ENCODE measurements around the gene IKZF4.
A peak's percentile ranks its signal among the peaks of the same experiment; 100 is the strongest.
"Not testable (repeated sequence)": the region's sequence is repeated elsewhere in the genome, so short reads cannot be mapped to it uniquely, and the experiment has no call there.

The IKZF4 gene

DNA sequence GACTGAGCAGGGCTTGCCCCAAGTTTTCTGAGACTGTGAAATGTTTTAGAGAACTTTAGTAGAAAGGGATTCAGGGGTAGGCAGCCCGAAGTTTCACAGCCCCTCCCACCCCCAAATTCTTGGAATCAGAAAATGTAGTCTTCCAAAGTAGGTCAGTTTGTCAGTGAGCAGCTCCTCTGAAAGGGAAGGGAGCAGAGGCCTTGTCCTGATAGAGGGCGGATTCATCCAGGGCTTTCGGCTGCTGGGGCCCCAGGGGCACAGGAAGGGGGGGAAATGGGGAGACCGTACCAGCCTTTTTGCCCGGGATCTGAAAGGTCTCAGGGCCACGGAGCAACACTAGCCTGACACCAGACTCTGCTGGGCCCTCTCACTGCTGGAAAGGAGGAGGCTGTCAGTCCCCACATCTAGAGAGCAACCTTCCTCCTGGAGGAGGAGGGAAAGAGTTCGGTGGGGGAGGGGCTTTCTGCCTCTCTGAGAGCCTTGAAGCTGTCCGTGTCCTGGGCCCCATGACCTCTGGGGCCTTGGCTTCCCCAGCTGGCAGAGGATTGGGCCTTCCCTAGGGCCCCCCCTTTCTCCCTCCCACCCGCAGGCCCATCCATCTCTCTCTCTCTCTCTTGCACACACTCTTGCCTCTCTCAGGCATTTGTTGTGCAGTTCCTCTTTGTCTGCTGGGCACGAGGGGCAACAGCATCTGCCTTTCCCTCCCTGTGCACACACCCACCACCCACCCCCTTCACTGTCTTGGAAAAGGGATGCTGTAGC is at the start of gene IKZF4:
TSS of gene IKZF4 (plus strand) at position 621 of the 762 bp plus-strand sequence. CDS start 451 bp downstream, outside the sequence.
- Mint-ChIP-seq H3K9me3 (no peaks in the 10 kb centered on the region), H3K27me3 (ENCODE audit: low read depth) (no peaks in the 10 kb centered on the region), H3K4me3 (peak within 1 kb of the TSS; percentile 95), H3K4me1 (ENCODE audit: low read depth) (peaks cover 36% of the 10 kb centered on the region), H3K27ac (peak within 1 kb of the TSS; percentile 88), H3K36me3 (ENCODE audit: low read depth) (peaks cover 12% of the 10 kb centered on the region)
- DNase-seq (ENCODE audit: low spot score): no peak

GRCh38 chr12:55972042-55972441 is 48.8 kb upstream of the IKZF4 start:
- Mint-ChIP-seq H3K27ac (peak overlapping the region; percentile 50), H3K27me3 (ENCODE audit: low read depth) (no peaks in the 10 kb centered on the region), H3K36me3 (ENCODE audit: low read depth) (peaks cover 25% of the 10 kb centered on the region), H3K9me3 (no peaks in the 10 kb centered on the region), H3K4me1 (ENCODE audit: low read depth) (peaks cover 23% of the 10 kb centered on the region), H3K4me3 (no peak overlapping the region)
- no peak for DNase-seq (ENCODE audit: low spot score)

GRCh38 chr12:55972456-55972855 is 48.4 kb upstream of the IKZF4 start:
- DNase-seq (ENCODE audit: low spot score): no peak
- Mint-ChIP-seq H3K27ac (peak overlapping the region; percentile 50), H3K9me3 (no peaks in the 10 kb centered on the region), H3K4me1 (ENCODE audit: low read depth) (peaks cover 22% of the 10 kb centered on the region), H3K4me3 (no peak overlapping the region), H3K27me3 (ENCODE audit: low read depth) (no peaks in the 10 kb centered on the region), H3K36me3 (ENCODE audit: low read depth) (peaks cover 24% of the 10 kb centered on the region)

DNA sequence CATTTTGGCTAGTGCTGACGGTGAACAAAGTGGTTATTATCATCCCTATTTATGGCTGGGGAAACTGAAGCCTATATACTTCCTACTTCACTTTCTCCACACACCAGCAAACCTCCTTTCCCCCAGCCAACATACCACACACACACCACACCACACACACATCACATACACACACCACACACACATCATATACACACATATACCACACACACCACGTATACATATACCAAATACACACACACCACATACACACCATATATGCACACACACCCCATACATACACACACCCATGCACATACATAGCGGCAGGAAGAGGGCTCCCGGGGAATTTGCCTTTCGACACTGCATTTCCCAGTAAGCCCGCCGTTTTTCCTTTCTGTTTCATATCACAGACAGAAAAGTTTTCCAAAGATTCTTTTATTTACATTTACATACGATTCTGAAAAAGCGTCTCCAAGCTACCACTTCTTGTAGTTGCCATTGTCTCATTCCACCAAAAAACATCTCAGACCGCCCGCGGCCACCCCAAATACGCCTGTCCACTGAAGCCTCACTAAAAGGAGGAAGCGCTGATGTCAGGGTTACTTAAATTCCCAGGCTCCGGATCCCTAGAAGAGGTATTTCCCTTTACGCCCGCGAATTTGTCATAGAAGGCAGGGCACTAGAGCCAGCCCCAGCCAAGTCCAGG is 47.8 kb upstream of the IKZF4 start:
- no peak overlapping the region for H3K4me3 Mint-ChIP-seq
- no peak overlapping the region for H3K27ac Mint-ChIP-seq
- H3K27me3 Mint-ChIP-seq (ENCODE audit: low read depth): no peaks in the 10 kb centered on the region
- H3K4me1 Mint-ChIP-seq (ENCODE audit: low read depth): peaks cover 18% of the 10 kb centered on the region
- H3K36me3 Mint-ChIP-seq (ENCODE audit: low read depth): peaks cover 18% of the 10 kb centered on the region
- no peaks in the 10 kb centered on the region for H3K9me3 Mint-ChIP-seq
- no peak for DNase-seq (ENCODE audit: low spot score)

GRCh38 chr12:55973599-55974307 is 47.1 kb upstream of the IKZF4 start, which contains the start of gene RAB5B:
Gene RAB5B, plus strand, starts transcription at chr12:55974078. Its CDS starts 12,883 bp downstream, at chr12:55986961.
- Mint-ChIP-seq H3K9me3 (no peaks in the 10 kb centered on the region), H3K4me3 (no peak within 1 kb of the TSS), H3K4me1 (ENCODE audit: low read depth) (peaks cover 13% of the 10 kb centered on the region), H3K27me3 (ENCODE audit: low read depth) (no peaks in the 10 kb centered on the region), H3K27ac (no peak within 1 kb of the TSS), H3K36me3 (ENCODE audit: low read depth) (peaks cover 14% of the 10 kb centered on the region)
- DNase-seq (ENCODE audit: low spot score): peak; percentile 99

DNA sequence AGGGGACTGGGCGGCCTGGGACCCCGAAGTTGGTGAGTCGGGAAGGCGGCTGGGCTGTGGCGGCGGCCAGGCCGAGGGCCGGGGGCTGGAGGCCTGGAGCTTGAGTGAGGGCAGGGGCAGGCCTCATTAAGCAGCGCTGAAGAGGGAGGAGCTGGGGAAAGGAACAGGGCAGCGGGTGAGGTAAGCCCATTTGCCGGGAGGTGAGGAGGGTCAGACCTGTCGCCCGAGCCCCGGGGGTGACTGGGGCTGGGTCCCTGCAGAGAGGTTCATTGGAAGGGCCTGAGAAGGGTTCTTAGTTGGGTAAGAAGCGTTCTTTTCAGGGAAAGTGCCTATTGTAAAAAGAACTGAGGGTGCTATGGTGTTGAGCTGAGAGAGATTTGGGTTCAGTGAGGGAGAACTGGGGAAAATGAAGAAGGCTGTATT is 46.5 kb upstream of the IKZF4 start:
- Mint-ChIP-seq H3K36me3 (ENCODE audit: low read depth) (peaks cover 12% of the 10 kb centered on the region), H3K27me3 (ENCODE audit: low read depth) (no peaks in the 10 kb centered on the region), H3K27ac (no peak overlapping the region), H3K9me3 (no peaks in the 10 kb centered on the region), H3K4me1 (ENCODE audit: low read depth) (peaks cover 9% of the 10 kb centered on the region), H3K4me3 (no peak overlapping the region)
- no peak for DNase-seq (ENCODE audit: low spot score)

DNA sequence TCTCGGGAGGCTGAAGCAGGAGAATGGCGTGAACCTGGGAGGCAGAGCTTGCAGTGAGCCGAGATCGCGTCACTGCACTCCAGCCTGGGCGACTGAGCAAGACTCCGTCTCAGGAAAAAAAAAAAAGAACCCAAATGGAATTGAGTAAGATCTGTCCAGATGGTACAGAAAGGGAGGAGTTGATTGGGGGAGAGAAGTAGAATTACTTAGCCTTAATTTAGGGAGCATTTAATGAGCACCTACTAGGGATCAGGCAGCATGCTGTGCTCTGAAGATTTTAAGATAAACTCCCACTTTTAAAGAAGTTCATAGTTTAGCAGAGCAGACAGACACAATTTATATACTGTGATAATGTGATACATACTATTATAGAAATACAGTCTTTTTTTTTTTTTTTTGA is 42.5 kb upstream of the IKZF4 start:
- no peaks in the 10 kb centered on the region for H3K27me3 Mint-ChIP-seq (ENCODE audit: low read depth)
- DNase-seq (ENCODE audit: low spot score): no peak
- H3K4me3 Mint-ChIP-seq: no peak overlapping the region
- peaks cover 4% of the 10 kb centered on the region for H3K4me1 Mint-ChIP-seq (ENCODE audit: low read depth)
- H3K36me3 Mint-ChIP-seq (ENCODE audit: low read depth): peaks cover 14% of the 10 kb centered on the region
- no peaks in the 10 kb centered on the region for H3K9me3 Mint-ChIP-seq
- H3K27ac Mint-ChIP-seq: no peak overlapping the region

- H3K27me3 Mint-ChIP-seq (ENCODE audit: low read depth): no peaks in the 10 kb centered on the region
- peaks cover 18% of the 10 kb centered on the region for H3K36me3 Mint-ChIP-seq (ENCODE audit: low read depth)
- H3K4me1 Mint-ChIP-seq (ENCODE audit: low read depth): peaks cover 4% of the 10 kb centered on the region
- no peak for DNase-seq (ENCODE audit: low spot score)
- H3K4me3 Mint-ChIP-seq: no peak overlapping the region
- H3K9me3 Mint-ChIP-seq: no peaks in the 10 kb centered on the region
- H3K27ac Mint-ChIP-seq: no peak overlapping the region
These were observed 41.8 kb upstream of the IKZF4 start for GRCh38 chr12:55979069-55979468.

- not testable (repeated sequence) for H3K4me1 Mint-ChIP-seq (ENCODE audit: low read depth); H3K27ac Mint-ChIP-seq; H3K9me3 Mint-ChIP-seq; DNase-seq (ENCODE audit: low spot score); H3K4me3 Mint-ChIP-seq; H3K27me3 Mint-ChIP-seq (ENCODE audit: low read depth)
- peaks cover 20% of the 10 kb centered on the region for H3K36me3 Mint-ChIP-seq (ENCODE audit: low read depth)
These were observed 39.0 kb upstream of the IKZF4 start for GRCh38 chr12:55981882-55982281.

DNA sequence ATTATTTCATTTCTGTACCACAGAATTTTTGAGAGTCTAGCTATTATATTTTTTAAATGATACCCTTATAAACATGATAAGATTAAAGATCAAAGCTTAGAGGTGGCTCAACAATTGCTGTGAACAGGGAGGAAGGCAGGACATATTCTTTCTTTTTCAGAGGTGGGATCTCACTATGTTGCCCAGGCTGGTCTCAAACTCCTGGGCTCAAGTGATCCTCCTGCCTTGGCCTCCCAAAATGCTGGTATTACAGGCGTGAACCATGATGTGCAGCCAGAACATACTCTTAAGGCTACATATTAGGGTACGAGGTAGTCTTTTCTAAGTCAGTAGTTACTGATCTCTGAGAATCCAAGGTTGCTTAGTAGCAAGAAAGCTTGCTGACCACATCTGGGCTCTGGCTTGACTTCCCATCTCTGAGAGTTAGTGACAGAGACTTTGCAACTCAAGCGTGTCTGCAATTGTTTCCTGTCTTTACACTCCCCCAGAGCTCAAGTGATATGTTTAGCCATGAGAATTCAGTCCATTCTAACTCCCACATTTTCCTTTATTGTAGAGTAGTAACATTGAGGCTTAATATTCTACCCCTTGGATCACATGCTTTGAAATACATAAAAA is 38.4 kb upstream of the IKZF4 start:
- Mint-ChIP-seq H3K36me3 (ENCODE audit: low read depth) (peaks cover 24% of the 10 kb centered on the region), H3K9me3 (no peaks in the 10 kb centered on the region), H3K27ac (no peak overlapping the region), H3K4me1 (ENCODE audit: low read depth) (peaks cover 2% of the 10 kb centered on the region), H3K4me3 (no peak overlapping the region), H3K27me3 (ENCODE audit: low read depth) (no peaks in the 10 kb centered on the region)
- DNase-seq (ENCODE audit: low spot score): no peak

DNA sequence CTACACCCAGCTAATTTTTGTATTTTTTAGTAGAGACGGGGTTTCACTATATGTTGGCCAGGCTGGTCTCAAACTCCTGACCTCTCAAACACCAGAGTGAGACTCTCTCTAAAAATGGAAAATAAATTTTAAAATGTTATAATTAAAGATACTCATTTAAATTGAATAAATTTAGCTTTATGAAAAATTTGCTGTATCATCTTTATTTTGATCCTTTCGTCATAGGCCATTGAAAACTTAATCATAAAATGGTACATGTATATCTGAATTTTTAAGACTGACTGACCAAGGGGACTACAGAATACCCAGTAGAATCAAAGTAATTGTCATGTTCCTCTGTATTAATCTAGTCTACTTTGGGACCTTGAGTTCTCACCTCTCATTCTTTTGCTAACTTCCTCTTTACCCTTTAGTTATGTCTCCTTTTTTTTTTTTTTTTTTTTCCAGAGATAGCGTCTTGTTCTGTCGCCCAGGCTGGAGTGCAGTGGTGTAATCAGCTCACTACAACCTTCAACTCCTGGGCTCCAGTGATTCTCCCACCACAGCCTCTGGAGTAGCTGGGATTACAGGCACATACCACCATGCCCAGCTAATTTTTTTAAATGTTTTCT is 37.5 kb upstream of the IKZF4 start:
- Mint-ChIP-seq H3K4me3 (no peak overlapping the region), H3K4me1 (ENCODE audit: low read depth) (no peaks in the 10 kb centered on the region), H3K27me3 (ENCODE audit: low read depth) (no peaks in the 10 kb centered on the region), H3K27ac (no peak overlapping the region), H3K36me3 (ENCODE audit: low read depth) (peaks cover 29% of the 10 kb centered on the region), H3K9me3 (no peaks in the 10 kb centered on the region)
- no peak for DNase-seq (ENCODE audit: low spot score)

- H3K36me3 Mint-ChIP-seq (ENCODE audit: low read depth): peaks cover 43% of the 10 kb centered on the region
- H3K9me3 Mint-ChIP-seq: no peaks in the 10 kb centered on the region
- DNase-seq (ENCODE audit: low spot score): no peak
- H3K4me3 Mint-ChIP-seq: no peak overlapping the region
- no peaks in the 10 kb centered on the region for H3K4me1 Mint-ChIP-seq (ENCODE audit: low read depth)
- H3K27ac Mint-ChIP-seq: no peak overlapping the region
- no peaks in the 10 kb centered on the region for H3K27me3 Mint-ChIP-seq (ENCODE audit: low read depth)
These were observed 36.0 kb upstream of the IKZF4 start for GRCh38 chr12:55984861-55985260.

DNA sequence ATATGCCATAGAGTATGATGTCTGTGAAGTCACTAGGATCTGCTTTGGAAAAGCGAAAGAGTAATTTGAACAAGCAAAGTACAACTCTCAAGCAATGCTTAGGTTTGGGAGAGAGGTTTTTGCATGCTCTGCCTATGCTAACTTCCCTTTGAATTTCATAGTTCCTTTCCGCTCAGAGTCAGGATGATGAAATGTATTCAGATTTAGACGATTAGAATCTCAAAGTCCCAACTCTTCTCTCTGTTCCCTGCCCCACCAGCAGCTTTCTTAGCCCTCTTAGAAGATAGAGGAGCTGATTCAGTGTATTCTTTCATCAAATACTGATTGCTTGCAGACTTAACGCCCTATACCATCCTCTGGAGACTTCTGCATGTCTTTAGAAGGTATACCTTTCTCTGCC is 35.5 kb upstream of the IKZF4 start:
- Mint-ChIP-seq H3K36me3 (ENCODE audit: low read depth) (peaks cover 46% of the 10 kb centered on the region), H3K4me1 (ENCODE audit: low read depth) (no peaks in the 10 kb centered on the region), H3K9me3 (no peaks in the 10 kb centered on the region), H3K27me3 (ENCODE audit: low read depth) (no peaks in the 10 kb centered on the region), H3K27ac (no peak overlapping the region), H3K4me3 (no peak overlapping the region)
- DNase-seq (ENCODE audit: low spot score): no peak
